ENCODE data around the gene RTN4RL2.

- no peak for TF ChIP-seq CTCF (conservative IDR thresholded peaks at IDR 0.05)
- no peak for TF ChIP-seq ZFX (IDR thresholded peaks at IDR 0.05)
Observed at GRCh38 chr11:57444362-57445121, 15.8 kb upstream of the RTN4RL2 start.
